Measurements from ENCODE around the gene ZNF19.

DNA sequence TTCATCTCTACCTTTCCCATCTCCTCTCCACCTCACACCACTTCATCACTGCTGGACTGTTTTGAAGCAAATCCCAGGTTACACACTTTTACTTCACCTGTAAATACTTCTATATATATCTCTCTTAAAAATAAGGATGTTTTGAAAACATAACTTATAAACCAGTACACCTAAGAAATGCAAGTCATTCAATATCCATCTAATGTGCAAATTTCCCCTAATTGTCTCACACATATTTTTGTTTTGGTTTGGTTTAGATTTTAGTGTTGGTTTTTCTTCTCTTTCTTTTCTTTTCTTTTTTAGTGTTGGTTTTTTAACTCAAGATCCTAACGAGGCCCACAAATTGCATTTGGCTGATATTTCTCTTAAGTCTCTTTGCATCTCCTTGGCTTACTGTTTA lies 17.9 kb upstream of the ZNF19 start:
- TF ChIP-seq POLR2AphosphoS5 (IDR thresholded peaks at IDR 0.05; ENCODE audit: low read depth, low read length) (no peak), POLR2A (IDR thresholded peaks at IDR 0.05; ENCODE audit: low read depth, low read length) (no peak)
